ENCODE results near the gene PLD1. TPM values are rescaled to one million over a fixed set of nuclear protein-coding genes. Genes with fewer than 3 reads are reported as not detected.
A peak's percentile ranks its signal among the peaks of the same experiment; 100 is the strongest.
"Not testable (repeated sequence)": the region's sequence is repeated elsewhere in the genome, so short reads cannot be mapped to it uniquely, and the experiment has no call there.

Gene PLD1
- polyA plus RNA-seq: 10 to 100 TPM; 35.9 to 99.1 (median 72.1) TPM
- long read RNA-seq, donor 1: 0 reads
- long read RNA-seq, donor 2, partial matches to known transcripts: 0 of 2 reads
- long read RNA-seq, donor 2, other reads (novel, unspliced or antisense): 0 of 2 reads
- long read RNA-seq, donor 3, partial matches to known transcripts: 10 of 11 reads
- long read RNA-seq, donor 3, other reads (novel, unspliced or antisense): 0 of 11 reads
- long read RNA-seq, donor 4: 0 reads
- long read RNA-seq, donor 5: 0 reads
- long read RNA-seq, donor 6, full-length matches to known transcripts: 3 of 9 reads
- long read RNA-seq, donor 6, partial matches to known transcripts: 6 of 9 reads
- long read RNA-seq, donor 6, other reads (novel, unspliced or antisense): 0 of 9 reads
- long read RNA-seq, donor 7: 0 reads
- long read RNA-seq, donor 8: 0 reads
- long read RNA-seq, donor 9: 0 reads
- long read RNA-seq, donor 10, partial matches to known transcripts: 0 of 4 reads
- long read RNA-seq, donor 10, other reads (novel, unspliced or antisense): 0 of 4 reads

- no peaks in the 10 kb centered on the region for H3K27me3 ChIP-seq (ENCODE audit: control insufficient read depth in 3 of 3, insufficient read depth in 3 of 3, low read length in 3 of 3)
- no peak for FAIRE-seq
- H3K9me3 ChIP-seq (ENCODE audit: control insufficient read depth in 2 of 2, insufficient read depth in 1 of 2, low read depth in 1 of 2, low read length in 1 of 2): no peaks in the 10 kb centered on the region
- H3K27ac ChIP-seq (ENCODE audit: low read depth in 1 of 3, low read length in 2 of 3): peak within 1 kb of the TSS; percentile 60 to 92 (median 91)
- no peaks in the 10 kb centered on the region for H3K36me3 ChIP-seq (ENCODE audit: control insufficient read depth in 3 of 3, insufficient read depth in 2 of 3, low read depth in 1 of 3, low read length in 3 of 3)
- whole genome bisulfite sequencing, 3 donors: 1% methylated on average over 60 to 78 of the region's 78 CpGs
- DNase-seq: peak; percentile 81 to 93
- peak within 1 kb of the TSS; percentile 60 to 85 (median 71) for H3K4me3 ChIP-seq (ENCODE audit: low read depth in 1 of 3, low read length in 3 of 3)
- peaks cover 0 to 20% (median 3%) of the 10 kb centered on the region in 3 donors for H3K4me1 ChIP-seq (ENCODE audit: control insufficient read depth in 3 of 3, insufficient read depth in 2 of 3, low read depth in 1 of 3, low read length in 2 of 3)
Observed at GRCh38 chr3:171809861-171810628, at the start of gene PLD1. Gene PLD1 (minus strand): TSS chr3:171810483. CDS start chr3:171738051, 72,432 bp downstream.

GRCh38 chr3:171858770-171859169 lies 48.5 kb upstream of the PLD1 start:
- H3K4me1 ChIP-seq (ENCODE audit: control insufficient read depth in 3 of 3, insufficient read depth in 2 of 3, low read depth in 1 of 3, low read length in 2 of 3); H3K27ac ChIP-seq (ENCODE audit: low read depth in 1 of 3, low read length in 2 of 3); H3K36me3 ChIP-seq (ENCODE audit: control insufficient read depth in 3 of 3, insufficient read depth in 2 of 3, low read depth in 1 of 3, low read length in 3 of 3); H3K27me3 ChIP-seq (ENCODE audit: control insufficient read depth in 3 of 3, insufficient read depth in 3 of 3, low read length in 3 of 3); H3K4me3 ChIP-seq (ENCODE audit: low read depth in 1 of 3, low read length in 3 of 3); FAIRE-seq; H3K9me3 ChIP-seq (ENCODE audit: control insufficient read depth in 2 of 2, insufficient read depth in 1 of 2, low read depth in 1 of 2, low read length in 1 of 2); DNase-seq: not testable (repeated sequence)
- WGBS, 3 donors: 95 to 98% (median 97%) methylated on average over 4 of the region's 4 CpGs

GRCh38 chr3:171854649-171855305 lies 44.5 kb upstream of the PLD1 start:
- WGBS, 3 donors: 80 to 93% (median 86%) methylated on average over 2 of the region's 2 CpGs
- no peak overlapping the region for H3K4me3 ChIP-seq (ENCODE audit: low read depth in 1 of 3, low read length in 3 of 3)
- FAIRE-seq: no peak
- H3K27me3 ChIP-seq (ENCODE audit: control insufficient read depth in 3 of 3, insufficient read depth in 3 of 3, low read length in 3 of 3): no peaks in the 10 kb centered on the region
- H3K36me3 ChIP-seq (ENCODE audit: control insufficient read depth in 3 of 3, insufficient read depth in 2 of 3, low read depth in 1 of 3, low read length in 3 of 3): no peaks in the 10 kb centered on the region
- no peak for DNase-seq
- H3K9me3 ChIP-seq (ENCODE audit: control insufficient read depth in 2 of 2, insufficient read depth in 1 of 2, low read depth in 1 of 2, low read length in 1 of 2): no peaks in the 10 kb centered on the region
- H3K4me1 ChIP-seq (ENCODE audit: control insufficient read depth in 3 of 3, insufficient read depth in 2 of 3, low read depth in 1 of 3, low read length in 2 of 3): no peaks in the 10 kb centered on the region
- no peak overlapping the region for H3K27ac ChIP-seq (ENCODE audit: low read depth in 1 of 3, low read length in 2 of 3)

- DNase-seq (peak in 1 of 2 donors; percentile 81), FAIRE-seq (no peak)
- no peaks in the 10 kb centered on the region for H3K27me3 ChIP-seq (ENCODE audit: control insufficient read depth in 3 of 3, insufficient read depth in 3 of 3, low read length in 3 of 3)
- H3K36me3 ChIP-seq (ENCODE audit: control insufficient read depth in 3 of 3, insufficient read depth in 2 of 3, low read depth in 1 of 3, low read length in 3 of 3): no peaks in the 10 kb centered on the region
- no peaks in the 10 kb centered on the region for H3K9me3 ChIP-seq (ENCODE audit: control insufficient read depth in 2 of 2, insufficient read depth in 1 of 2, low read depth in 1 of 2, low read length in 1 of 2)
- no peaks in the 10 kb centered on the region for H3K4me1 ChIP-seq (ENCODE audit: control insufficient read depth in 3 of 3, insufficient read depth in 2 of 3, low read depth in 1 of 3, low read length in 2 of 3)
- WGBS, 3 donors: 24 to 53% (median 38%) methylated on average over 5 of the region's 5 CpGs
- no peak overlapping the region for H3K27ac ChIP-seq (ENCODE audit: low read depth in 1 of 3, low read length in 2 of 3)
- H3K4me3 ChIP-seq (ENCODE audit: low read depth in 1 of 3, low read length in 3 of 3): no peak overlapping the region
Observed at GRCh38 chr3:171851660-171852058, 41.4 kb upstream of the PLD1 start.

- WGBS, 3 donors: 70 to 75% (median 73%) methylated on average over 6 of the region's 6 CpGs
- FAIRE-seq: no peak
- Histone ChIP-seq H3K4me3 (ENCODE audit: low read depth in 1 of 3, low read length in 3 of 3) (no peak overlapping the region), H3K9me3 (ENCODE audit: control insufficient read depth in 2 of 2, insufficient read depth in 1 of 2, low read depth in 1 of 2, low read length in 1 of 2) (no peaks in the 10 kb centered on the region), H3K4me1 (ENCODE audit: control insufficient read depth in 3 of 3, insufficient read depth in 2 of 3, low read depth in 1 of 3, low read length in 2 of 3) (no peaks in the 10 kb centered on the region), H3K36me3 (ENCODE audit: control insufficient read depth in 3 of 3, insufficient read depth in 2 of 3, low read depth in 1 of 3, low read length in 3 of 3) (no peaks in the 10 kb centered on the region), H3K27ac (ENCODE audit: low read depth in 1 of 3, low read length in 2 of 3) (no peak overlapping the region), H3K27me3 (ENCODE audit: control insufficient read depth in 3 of 3, insufficient read depth in 3 of 3, low read length in 3 of 3) (no peaks in the 10 kb centered on the region)
- no peak for DNase-seq
Observed at GRCh38 chr3:171850960-171851659, 40.8 kb upstream of the PLD1 start.

- Histone ChIP-seq H3K27me3 (ENCODE audit: control insufficient read depth in 3 of 3, insufficient read depth in 3 of 3, low read length in 3 of 3) (no peaks in the 10 kb centered on the region), H3K36me3 (ENCODE audit: control insufficient read depth in 3 of 3, insufficient read depth in 2 of 3, low read depth in 1 of 3, low read length in 3 of 3) (no peaks in the 10 kb centered on the region), H3K4me1 (ENCODE audit: control insufficient read depth in 3 of 3, insufficient read depth in 2 of 3, low read depth in 1 of 3, low read length in 2 of 3) (no peaks in the 10 kb centered on the region), H3K9me3 (ENCODE audit: control insufficient read depth in 2 of 2, insufficient read depth in 1 of 2, low read depth in 1 of 2, low read length in 1 of 2) (no peaks in the 10 kb centered on the region), H3K27ac (ENCODE audit: low read depth in 1 of 3, low read length in 2 of 3) (no peak overlapping the region), H3K4me3 (ENCODE audit: low read depth in 1 of 3, low read length in 3 of 3) (no peak overlapping the region)
- WGBS, 3 donors: 73 to 79% (median 78%) methylated on average over 6 of the region's 6 CpGs
- FAIRE-seq: no peak
- DNase-seq: no peak
Observed at GRCh38 chr3:171850320-171850959, 40.2 kb upstream of the PLD1 start.

GRCh38 chr3:171849617-171850319 lies 39.5 kb upstream of the PLD1 start:
- Histone ChIP-seq H3K4me3 (ENCODE audit: low read depth in 1 of 3, low read length in 3 of 3) (no peak overlapping the region), H3K27ac (ENCODE audit: low read depth in 1 of 3, low read length in 2 of 3) (no peak overlapping the region), H3K4me1 (ENCODE audit: control insufficient read depth in 3 of 3, insufficient read depth in 2 of 3, low read depth in 1 of 3, low read length in 2 of 3) (no peaks in the 10 kb centered on the region), H3K27me3 (ENCODE audit: control insufficient read depth in 3 of 3, insufficient read depth in 3 of 3, low read length in 3 of 3) (no peaks in the 10 kb centered on the region), H3K36me3 (ENCODE audit: control insufficient read depth in 3 of 3, insufficient read depth in 2 of 3, low read depth in 1 of 3, low read length in 3 of 3) (no peaks in the 10 kb centered on the region), H3K9me3 (ENCODE audit: control insufficient read depth in 2 of 2, insufficient read depth in 1 of 2, low read depth in 1 of 2, low read length in 1 of 2) (no peaks in the 10 kb centered on the region)
- no peak for DNase-seq
- 77 to 83% (median 81%) methylated on average over 6 of the region's 6 CpGs for WGBS, 3 donors
- FAIRE-seq: no peak

Measured in small intestine (tissue), 16 donors.